ENCODE data around the gene NHEJ1. TPM values are rescaled to one million over a fixed set of nuclear protein-coding genes. Genes with fewer than 3 reads are reported as not detected.

NHEJ1 gene
- total RNA-seq, 2 experiments from 2014 or later = 18.1 to 20.3 TPM

GRCh38 chr2:219179601-219180465 is 19.2 kb upstream of the NHEJ1 start:
- Mint-ChIP-seq H3K36me3 (ENCODE audit: low read depth) (peaks cover 51% of the 10 kb centered on the region), H3K27ac (peak overlapping the region; percentile 89), H3K27me3 (no peaks in the 10 kb centered on the region), H3K4me1 (peaks cover 69% of the 10 kb centered on the region), H3K9me3 (no peaks in the 10 kb centered on the region), H3K4me3 (peak overlapping the region; percentile 87)
- POLR2A ChIA-PET = interaction anchor here (0.6 to 1.4 kb wide), 2 partner anchors 27 to 74 kb away, joined by 3 to 4 read pairs; partner anchors contain the start of genes TUBA4A and ZFAND2B
- CTCF ChIA-PET = interaction anchor here (0.6 to 7.2 kb wide), 6 partner anchors 10 to 660 kb away, joined by 3 to 40 read pairs (median 3); partner anchors contain the start of gene NHEJ1
- DNase-seq = no peak

- H3K9me3 Mint-ChIP-seq = no peaks in the 10 kb centered on the region
Measured at GRCh38 chr2:219178377-219179175, 18.0 kb upstream of the NHEJ1 start.

GRCh38 chr2:219177552-219178376 is 17.1 kb upstream of the NHEJ1 start, which contains the start of gene RETREG2:
RETREG2 (plus strand) TSS chr2:219178275; CDS start chr2:219178353, 78 bp downstream.
- Mint-ChIP-seq H3K9me3 (no peaks in the 10 kb centered on the region), H3K36me3 (ENCODE audit: low read depth) (peaks cover 52% of the 10 kb centered on the region), H3K4me3 (peak within 1 kb of the TSS; percentile 87), H3K4me1 (peaks cover 70% of the 10 kb centered on the region), H3K27ac (peak within 1 kb of the TSS; percentile 98), H3K27me3 (no peaks in the 10 kb centered on the region)
- ChIA-PET POLR2A (no interaction called here), CTCF (interaction anchor here (1.5 to 5.0 kb wide), 4 partner anchors 31 to 118 kb away, joined by 4 to 26 read pairs (median 4); partner anchors contain the start of genes ABCB6, ANKZF1 and ATG9A)
- DNase-seq = peak; percentile 81

More at GRCh38 chr2:219178377-219179175, 18.0 kb upstream of the NHEJ1 start:
- H3K27ac Mint-ChIP-seq = peak overlapping the region; percentile 89
- peak; percentile 44 for DNase-seq
- ChIA-PET CTCF (interaction anchor here (7.2 kb wide), 1 partner anchor 19 kb away, joined by 40 read pairs; no protein-coding TSS in a partner anchor), POLR2A (no interaction called here)
- H3K4me3 Mint-ChIP-seq = peak overlapping the region; percentile 87
- H3K36me3 Mint-ChIP-seq (ENCODE audit: low read depth) = peaks cover 54% of the 10 kb centered on the region
- H3K27me3 Mint-ChIP-seq = no peaks in the 10 kb centered on the region
- H3K4me1 Mint-ChIP-seq = peaks cover 78% of the 10 kb centered on the region

GRCh38 chr2:219176818-219177551 is 16.4 kb upstream of the NHEJ1 start, which contains the start of gene CNPPD1:
CNPPD1 (minus strand) TSS chr2:219176925; CDS start chr2:219176828, 97 bp downstream.
- Mint-ChIP-seq H3K4me1 (peaks cover 62% of the 10 kb centered on the region), H3K4me3 (peak within 1 kb of the TSS; percentile 87), H3K36me3 (ENCODE audit: low read depth) (peaks cover 55% of the 10 kb centered on the region), H3K9me3 (no peaks in the 10 kb centered on the region), H3K27ac (peak within 1 kb of the TSS; percentile 98), H3K27me3 (no peaks in the 10 kb centered on the region)
- DNase-seq = peak; percentile 88
- ChIA-PET CTCF (interaction anchor here (0.6 to 6.7 kb wide), 16 partner anchors 11 to 226 kb away, joined by 3 to 37 read pairs (median 5); partner anchors contain the start of genes ABCB6, ANKZF1, ATG9A and DNAJB2), POLR2A (interaction anchor here (0.7 kb wide), 1 partner anchor 118 kb away, joined by 4 read pairs; no protein-coding TSS in a partner anchor)

- ChIA-PET CTCF (interaction anchor here (0.6 to 6.7 kb wide), 21 partner anchors 10 to 226 kb away, joined by 3 to 37 read pairs (median 4); partner anchors contain the start of genes ABCB6, ANKZF1, ATG9A and DNAJB2), POLR2A (interaction anchor here (0.6 to 0.7 kb wide), 2 partner anchors 36 to 119 kb away, joined by 3 to 4 read pairs; no protein-coding TSS in a partner anchor)
- peak overlapping the region; percentile 88 for H3K27ac Mint-ChIP-seq
- peaks cover 58% of the 10 kb centered on the region for H3K4me1 Mint-ChIP-seq
- no peaks in the 10 kb centered on the region for H3K9me3 Mint-ChIP-seq
- H3K4me3 Mint-ChIP-seq = peak overlapping the region; percentile 87
- H3K27me3 Mint-ChIP-seq = no peaks in the 10 kb centered on the region
- DNase-seq = peak; percentile 29
- peaks cover 52% of the 10 kb centered on the region for H3K36me3 Mint-ChIP-seq (ENCODE audit: low read depth)
Measured at GRCh38 chr2:219175928-219176817, 15.6 kb upstream of the NHEJ1 start.

GRCh38 chr2:219175486-219175885 is 14.9 kb upstream of the NHEJ1 start:
- H3K9me3 Mint-ChIP-seq = no peaks in the 10 kb centered on the region
- no peaks in the 10 kb centered on the region for H3K27me3 Mint-ChIP-seq
- peaks cover 56% of the 10 kb centered on the region for H3K4me1 Mint-ChIP-seq
- no peak for DNase-seq
- H3K36me3 Mint-ChIP-seq (ENCODE audit: low read depth) = peaks cover 48% of the 10 kb centered on the region
- ChIA-PET CTCF (interaction anchor here (0.6 to 6.7 kb wide), 14 partner anchors 15 to 145 kb away, joined by 3 to 37 read pairs (median 5); partner anchors contain the start of genes ABCB6, DNAJB2 and NHEJ1), POLR2A (interaction anchor here (0.6 kb wide), 1 partner anchor 36 kb away, joined by 3 read pairs; no protein-coding TSS in a partner anchor)
- peak overlapping the region; percentile 87 for H3K4me3 Mint-ChIP-seq
- peak overlapping the region; percentile 88 for H3K27ac Mint-ChIP-seq

- Mint-ChIP-seq H3K4me3 (peak overlapping the region; percentile 87), H3K9me3 (no peaks in the 10 kb centered on the region), H3K36me3 (ENCODE audit: low read depth) (peaks cover 43% of the 10 kb centered on the region), H3K27me3 (no peaks in the 10 kb centered on the region), H3K27ac (peak overlapping the region; percentile 26), H3K4me1 (peaks cover 49% of the 10 kb centered on the region)
- DNase-seq = no peak
- ChIA-PET POLR2A (no interaction called here), CTCF (interaction anchor here (0.8 to 6.7 kb wide), 8 partner anchors 15 to 125 kb away, joined by 3 to 37 read pairs (median 4); partner anchors contain the start of gene NHEJ1)
Measured at GRCh38 chr2:219174801-219175200, 14.2 kb upstream of the NHEJ1 start.

GRCh38 chr2:219174146-219174545 is 13.5 kb upstream of the NHEJ1 start:
- H3K27ac Mint-ChIP-seq = peak overlapping the region; percentile 31
- H3K27me3 Mint-ChIP-seq = no peaks in the 10 kb centered on the region
- CTCF ChIA-PET = interaction anchor here (1.3 to 6.7 kb wide), 5 partner anchors 14 to 121 kb away, joined by 3 to 37 read pairs (median 6); partner anchors contain the start of gene NHEJ1
- H3K4me3 Mint-ChIP-seq = peak overlapping the region; percentile 87
- H3K4me1 Mint-ChIP-seq = peaks cover 43% of the 10 kb centered on the region
- DNase-seq = no peak
- H3K9me3 Mint-ChIP-seq = no peaks in the 10 kb centered on the region
- POLR2A ChIA-PET = no interaction called here
- peaks cover 40% of the 10 kb centered on the region for H3K36me3 Mint-ChIP-seq (ENCODE audit: low read depth)

GRCh38 chr2:219173176-219173575 is 12.6 kb upstream of the NHEJ1 start:
- POLR2A ChIA-PET = no interaction called here
- Mint-ChIP-seq H3K27ac (peak overlapping the region; percentile 25), H3K9me3 (no peaks in the 10 kb centered on the region), H3K4me3 (no peak overlapping the region), H3K27me3 (no peaks in the 10 kb centered on the region), H3K4me1 (peaks cover 39% of the 10 kb centered on the region), H3K36me3 (ENCODE audit: low read depth) (peaks cover 39% of the 10 kb centered on the region)
- CTCF ChIA-PET = interaction anchor here (1.9 to 6.7 kb wide), 5 partner anchors 9 to 122 kb away, joined by 6 to 37 read pairs (median 15); partner anchors contain the start of gene NHEJ1
- DNase-seq = no peak

Data from activated CD4-positive, alpha-beta T cell treated with anti-CD3 and anti-CD28 coated beads, Interleukin-2, amount 10 ng/mL, durations not matched to agents 7 days and 5 days (primary cell).